ENCODE data around the gene EXD3. TPM values are rescaled to one million over a fixed set of nuclear protein-coding genes. Genes with fewer than 3 reads are reported as not detected.

Gene EXD3
- total and polyA plus RNA-seq, 2 of the 4 experiments (the other 2 are of a cell fraction): 1.1 to 7.4 TPM

DNA sequence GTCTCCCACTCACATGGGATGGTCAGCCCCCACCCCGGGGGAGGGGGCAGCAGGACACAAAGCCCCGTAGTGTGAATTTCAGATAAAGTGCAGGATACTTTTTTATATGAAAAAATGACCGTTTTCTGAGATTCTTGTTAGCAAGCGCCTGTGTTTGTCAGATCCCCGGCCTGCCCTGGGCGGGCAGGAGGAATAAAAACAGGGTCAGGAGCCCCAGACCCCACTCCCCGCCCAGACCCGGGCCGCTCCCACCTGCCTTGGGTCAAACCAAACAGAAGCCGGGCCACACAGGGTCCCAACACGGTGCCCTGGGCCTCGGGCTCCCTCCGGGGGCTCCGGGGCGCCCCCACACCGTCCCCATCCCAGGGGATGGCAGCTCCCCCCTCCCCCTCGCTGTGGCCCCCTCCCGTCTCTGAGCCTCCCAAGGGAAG, 107.4 kb downstream of the EXD3 start:
- CTCF ChIA-PET: no interaction called here
- DNase-seq: no peak
- H3K56ac ChIP-seq (ENCODE audit: extremely low read depth, insufficient read depth, low read length): no peak overlapping the region
- no peak overlapping the region for H3K4me2 ChIP-seq (ENCODE audit: low read depth, low read length)
- H3K79me1 ChIP-seq (ENCODE audit: low read depth in 1 of 2, low read length in 2 of 2): no peaks in the 10 kb centered on the region
- H3K18ac ChIP-seq (ENCODE audit: low read depth, low read length): no peak overlapping the region
- H4K5ac ChIP-seq (ENCODE audit: low read depth, low read length): no peak overlapping the region
- H4K91ac ChIP-seq (ENCODE audit: insufficient read depth, low read depth, low read length): no peak overlapping the region
- H3K23ac ChIP-seq (ENCODE audit: low read depth, low read length): no peak overlapping the region
- intact Hi-C loops (cut with micrococcal nuclease): no loop called here
- dilution Hi-C loops (cut with HindIII; ENCODE audit: low sequenced_read_pairs, unreplicated experiment): no loop called here
- H2AK5ac ChIP-seq (ENCODE audit: low read depth, low read length): no peak overlapping the region
- WGBS, 2 experiments (ENCODE audit: extremely low coverage in 2 of 2, insufficient read length in 1 of 2): 63% methylated on average over 4 of the region's 18 CpGs; no CpG with 5 or more reads in 1 of the 2 experiments
- H2BK120ac ChIP-seq (ENCODE audit: low read depth, low read length): no peak overlapping the region
- H4K8ac ChIP-seq (ENCODE audit: low read depth in 2 of 2, low read length in 2 of 2): no peak overlapping the region
- no peak overlapping the region for H3K9ac ChIP-seq (ENCODE audit: low read depth, low read length)
- H2BK15ac ChIP-seq (ENCODE audit: low read depth, low read length): no peak overlapping the region
- H2AFZ ChIP-seq (replicated peaks; ENCODE audit: low read length, poor library complexity): no peak overlapping the region
- TF ChIP-seq RCOR1 (IDR thresholded peaks at IDR 0.05; ENCODE audit: insufficient replicate concordance, low read length) (no peak), SMC3 (IDR thresholded peaks at IDR 0.05; ENCODE audit: low read depth, low read length) (no peak), RAD21 (IDR thresholded peaks at IDR 0.05; ENCODE audit: low read length) (no peak), CHD1 (IDR thresholded peaks at IDR 0.05; ENCODE audit: low read depth, low read length) (no peak), FOS (IDR thresholded peaks at IDR 0.05; ENCODE audit: low read depth, low read length) (no peak), RFX5 (IDR thresholded peaks at IDR 0.05; ENCODE audit: low read depth, low read length) (no peak), MAFK (IDR thresholded peaks at IDR 0.05; ENCODE audit: low read depth, low read length) (no peak), BHLHE40 (IDR thresholded peaks at IDR 0.05; ENCODE audit: low read depth, low read length) (no peak), NFE2L2 (IDR thresholded peaks at IDR 0.05; ENCODE audit: low read depth, low read length) (no peak), USF2 (IDR thresholded peaks at IDR 0.05; ENCODE audit: low read depth, low read length) (no peak), CEBPB (IDR thresholded peaks at IDR 0.05; ENCODE audit: low read depth, low read length) (no peak), POLR2A (IDR thresholded peaks at IDR 0.05; ENCODE audit: low read depth, low read length) (no peak), MXI1 (IDR thresholded peaks at IDR 0.05; ENCODE audit: borderline replicate concordance, low read depth, low read length) (no peak), CTCF (conservative IDR thresholded peaks at IDR 0.05; ENCODE audit: low read depth, low read length) (no peak), MAZ (IDR thresholded peaks at IDR 0.05; ENCODE audit: borderline replicate concordance, low read depth, low read length) (no peak), ELK1 (IDR thresholded peaks at IDR 0.05; ENCODE audit: borderline replicate concordance, low read depth, low read length) (no peak)
- no peaks in the 10 kb centered on the region for H3K9me3 ChIP-seq (ENCODE audit: control insufficient read depth, insufficient read depth, low read length)
- H3K27ac ChIP-seq (ENCODE audit: insufficient read depth, low read length): no peak overlapping the region
- H2AK9ac ChIP-seq (replicated peaks; ENCODE audit: low read depth, low read length, poor library complexity): no peak overlapping the region
- no peak overlapping the region for H3K4ac ChIP-seq (ENCODE audit: low read depth, low read length)
- no TSS peak for BruUV-seq (replicated peaks)
- H4K20me1 ChIP-seq (ENCODE audit: insufficient read depth, low read length): no peaks in the 10 kb centered on the region
- 0 out of 2 replicates have a peak, but pooled peaks cover 2% of the 10 kb centered on the region for H3K4me1 ChIP-seq (ENCODE audit: control insufficient read depth, insufficient read depth, low read length)
- H2BK20ac ChIP-seq (ENCODE audit: low read depth, low read length): no peak overlapping the region
- no peak overlapping the region for H2BK5ac ChIP-seq (ENCODE audit: low read depth, low read length, poor library complexity, severe bottlenecking)
- POLR2A ChIA-PET (ENCODE audit: unreplicated experiment): no interaction called here
- no peaks in the 10 kb centered on the region for H3K27me3 ChIP-seq (ENCODE audit: control insufficient read depth, insufficient read depth, low read length)
- ATAC-seq (ENCODE audit: low read depth): no peak
- no peak overlapping the region for H3K14ac ChIP-seq (replicated peaks; ENCODE audit: low read depth, low read length)
- H3K36me3 ChIP-seq (ENCODE audit: control insufficient read depth, insufficient read depth, low read length): no peaks in the 10 kb centered on the region
- H3K4me3 ChIP-seq (ENCODE audit: insufficient read depth, low read depth, low read length): no peak overlapping the region
- no peaks in the 10 kb centered on the region for H3K9me1 ChIP-seq (ENCODE audit: insufficient read depth, low read length)
- in situ Hi-C loops (cut with MboI; ENCODE audit: low sequenced_read_pairs): no loop called here

Data from IMR-90 (cell line).